HEK293 (cell line): ENCODE results near the gene NDE1.
A peak's percentile ranks its signal among the peaks of the same experiment; 100 is the strongest.

Source experiments
- EGR2 ChIP-seq: fragments of 450-650 bp; formaldehyde crosslinking; IDR thresholded peaks from 2 replicates; pipeline ENCODE4 v1.5.1; 2016; ENCODE audit warnings: low read depth, missing biosample characterization, missing genetic modification characterization
- FEZF1 ChIP-seq: fragments of 450-650 bp; formaldehyde crosslinking; IDR thresholded peaks from 2 replicates; pipeline ENCODE4 v1.5.1; 2016; ENCODE audit warnings: missing biosample characterization, missing genetic modification characterization
- GLIS2 ChIP-seq: fragments of 450-650 bp; formaldehyde crosslinking; IDR thresholded peaks from 2 replicates; pipeline ENCODE4 v1.5.1; 2016; ENCODE audit warnings: missing biosample characterization, missing genetic modification characterization
- HOXA7 ChIP-seq: sonication (generic); formaldehyde crosslinking; IDR thresholded peaks from 2 replicates; pipeline ENCODE4 v1.8.1; 2022; ENCODE audit warnings: missing genetic modification reagents, borderline replicate concordance
- HOXC10 ChIP-seq: sonication (generic); formaldehyde crosslinking; IDR thresholded peaks from 2 replicates; pipeline ENCODE4 v1.8.1; 2023; ENCODE audit warnings: mild to moderate bottlenecking, missing genetic modification reagents
- IKZF3 ChIP-seq: fragments of 450-650 bp; IDR thresholded peaks from 2 replicates; pipeline ENCODE4 v1.5.0; 2018; ENCODE audit warnings: missing biosample characterization, mild to moderate bottlenecking, missing genetic modification characterization, moderate library complexity
- KLF16 ChIP-seq: fragments of 450-650 bp; formaldehyde crosslinking; IDR thresholded peaks from 2 replicates; pipeline ENCODE4 v1.5.1; 2017; ENCODE audit warnings: missing biosample characterization, missing genetic modification characterization
- OSR2 ChIP-seq: fragments of 450-650 bp; formaldehyde crosslinking; IDR thresholded peaks from 2 replicates; pipeline ENCODE4 v1.5.1; 2016; ENCODE audit warnings: missing biosample characterization, missing genetic modification characterization
- SP7 ChIP-seq: fragments of 450-650 bp; formaldehyde crosslinking; IDR thresholded peaks from 2 replicates; pipeline ENCODE4 v1.5.1; 2016; ENCODE audit warnings: missing biosample characterization, missing genetic modification characterization
- ZBTB11 ChIP-seq: fragments of 450-650 bp; formaldehyde crosslinking; conservative IDR thresholded peaks from 2 replicates; pipeline ENCODE4 v1.5.1; 2016; ENCODE audit warnings: low read depth, missing biosample characterization, missing genetic modification characterization
- ZBTB7A ChIP-seq: fragments of 450-650 bp; formaldehyde crosslinking; IDR thresholded peaks from 2 replicates; pipeline ENCODE4 v1.5.1; 2016; ENCODE audit warnings: low read depth, missing biosample characterization, missing genetic modification characterization
- ZBTB8A ChIP-seq: fragments of 450-650 bp; formaldehyde crosslinking; IDR thresholded peaks from 2 replicates; pipeline ENCODE4 v1.5.1; 2016; ENCODE audit warnings: missing biosample characterization, missing genetic modification characterization
- ZFP69B ChIP-seq: fragments of 450-650 bp; formaldehyde crosslinking; IDR thresholded peaks from 2 replicates; pipeline ENCODE4 v1.5.1; 2016; ENCODE audit warnings: missing biosample characterization, missing genetic modification characterization
- ZIC2 ChIP-seq: fragments of 450-650 bp; formaldehyde crosslinking; IDR thresholded peaks from 2 replicates; pipeline ENCODE4 v1.5.1; 2016; ENCODE audit warnings: missing biosample characterization, missing genetic modification characterization
- ZNF169 ChIP-seq: fragments of 450-650 bp; formaldehyde crosslinking; IDR thresholded peaks from 2 replicates; pipeline ENCODE4 v1.5.1; 2016; ENCODE audit warnings: missing biosample characterization, missing genetic modification characterization
- ZNF175 ChIP-seq: fragments of 450-650 bp; formaldehyde crosslinking; IDR thresholded peaks from 2 replicates; pipeline ENCODE4 v1.5.1; 2016; ENCODE audit warnings: missing biosample characterization, missing genetic modification characterization
- ZNF2 ChIP-seq: fragments of 450-650 bp; formaldehyde crosslinking; IDR thresholded peaks from 2 replicates; pipeline ENCODE4 v1.5.1; 2016; ENCODE audit warnings: missing biosample characterization, missing genetic modification characterization
- ZNF24 ChIP-seq: fragments of 450-650 bp; formaldehyde crosslinking; IDR thresholded peaks from 2 replicates; pipeline ENCODE4 v1.5.1; 2016; ENCODE audit warnings: missing biosample characterization, missing genetic modification characterization
- ZNF341 ChIP-seq: fragments of 450-650 bp; formaldehyde crosslinking; IDR thresholded peaks from 2 replicates; pipeline ENCODE4; 2016; ENCODE audit warnings: low read depth, missing biosample characterization, missing genetic modification characterization
- ZNF433 ChIP-seq: fragments of 450-650 bp; formaldehyde crosslinking; IDR thresholded peaks from 2 replicates; pipeline ENCODE4 v1.5.1; 2016; ENCODE audit warnings: missing biosample characterization, missing genetic modification characterization, low read depth
- ZNF561 ChIP-seq: fragments of 450-650 bp; IDR thresholded peaks from 2 replicates; pipeline ENCODE4 v1.5.1; 2018; ENCODE audit warnings: missing biosample characterization, missing genetic modification characterization, borderline replicate concordance
- ZNF629 ChIP-seq: fragments of 450-650 bp; formaldehyde crosslinking; IDR thresholded peaks from 2 replicates; pipeline ENCODE4 v1.5.1; 2017; ENCODE audit warnings: missing biosample characterization, missing genetic modification characterization
- ZNF639 ChIP-seq: fragments of 450-650 bp; formaldehyde crosslinking; IDR thresholded peaks from 2 replicates; pipeline ENCODE4 v1.5.1; 2016; ENCODE audit warnings: missing biosample characterization, missing genetic modification characterization
- ZNF777 ChIP-seq: fragments of 450-650 bp; formaldehyde crosslinking; IDR thresholded peaks from 2 replicates; pipeline ENCODE4 v1.5.1; 2017; ENCODE audit warnings: missing biosample characterization, missing genetic modification characterization, borderline replicate concordance
- ZNF843 ChIP-seq: fragments of 450-650 bp; formaldehyde crosslinking; IDR thresholded peaks from 2 replicates; pipeline ENCODE4 v1.5.1; 2016; ENCODE audit warnings: missing biosample characterization, missing genetic modification characterization
- ZSCAN4 ChIP-seq: fragments of 450-650 bp; formaldehyde crosslinking; IDR thresholded peaks from 2 replicates; pipeline ENCODE4 v1.5.1; 2017; ENCODE audit warnings: missing biosample characterization, missing genetic modification characterization
- ZXDB ChIP-seq: fragments of 450-650 bp; formaldehyde crosslinking; IDR thresholded peaks from 2 replicates; pipeline ENCODE4 v1.5.1; 2016; ENCODE audit warnings: missing biosample characterization, missing genetic modification characterization
- TF ChIP-seq, protein P1 (sequence below): fragments of 450-650 bp; formaldehyde crosslinking; IDR thresholded peaks from 2 replicates; pipeline ENCODE4 v1.5.1; 2016; ENCODE audit warnings: missing biosample characterization, missing genetic modification characterization
- TF ChIP-seq, protein P2 (sequence below): fragments of 450-650 bp; formaldehyde crosslinking; IDR thresholded peaks from 2 replicates; pipeline ENCODE4 v1.5.1; 2016; ENCODE audit warnings: missing biosample characterization, missing genetic modification characterization

NDE1 gene

DNA sequence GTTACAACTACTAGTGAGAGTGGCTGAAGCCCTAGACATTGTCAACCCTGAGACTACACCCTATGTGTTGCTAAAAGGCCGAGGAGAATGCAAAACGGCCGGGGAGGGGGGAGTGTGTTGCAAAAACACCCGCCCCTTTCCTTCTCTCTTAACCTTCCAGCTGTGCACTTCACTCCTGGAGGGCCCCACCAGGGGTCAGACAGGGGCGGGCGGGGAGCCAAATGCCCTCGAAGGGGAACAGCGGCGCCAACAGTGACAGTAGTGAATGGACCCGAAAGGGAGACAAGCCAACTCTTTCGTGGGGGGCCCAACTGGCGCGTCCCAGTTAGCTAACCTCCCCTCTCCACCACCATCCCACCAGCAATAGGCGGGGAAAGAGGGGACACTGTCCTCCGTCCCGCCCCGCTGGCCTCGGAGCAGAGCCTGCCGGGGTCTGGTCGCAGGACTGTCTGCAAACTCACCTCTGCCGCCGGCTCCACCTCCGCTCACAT lies 7.4 kb upstream of the NDE1 start (continued):
- peak; percentile 98 for TF ChIP-seq ZFP69B (tag by site-specific recombination)
- peak; percentile 91 for TF ChIP-seq ZNF24 (tag by site-specific recombination)
- TF ChIP-seq ZNF169: no peak
- no peak for TF ChIP-seq HOXA7 (CRISPR knock-in tag)
- peak; percentile 52; the same call in 1 of the 2 replicates for TF ChIP-seq ZNF843 (tag by site-specific recombination)
- peak; percentile 44; the same call in 1 of the 2 replicates for TF ChIP-seq ZBTB7A (tag by site-specific recombination)
- peak; percentile 51; the same call in 1 of the 2 replicates for TF ChIP-seq ZNF777 (tag by site-specific recombination)
- TF ChIP-seq, protein P1, sequence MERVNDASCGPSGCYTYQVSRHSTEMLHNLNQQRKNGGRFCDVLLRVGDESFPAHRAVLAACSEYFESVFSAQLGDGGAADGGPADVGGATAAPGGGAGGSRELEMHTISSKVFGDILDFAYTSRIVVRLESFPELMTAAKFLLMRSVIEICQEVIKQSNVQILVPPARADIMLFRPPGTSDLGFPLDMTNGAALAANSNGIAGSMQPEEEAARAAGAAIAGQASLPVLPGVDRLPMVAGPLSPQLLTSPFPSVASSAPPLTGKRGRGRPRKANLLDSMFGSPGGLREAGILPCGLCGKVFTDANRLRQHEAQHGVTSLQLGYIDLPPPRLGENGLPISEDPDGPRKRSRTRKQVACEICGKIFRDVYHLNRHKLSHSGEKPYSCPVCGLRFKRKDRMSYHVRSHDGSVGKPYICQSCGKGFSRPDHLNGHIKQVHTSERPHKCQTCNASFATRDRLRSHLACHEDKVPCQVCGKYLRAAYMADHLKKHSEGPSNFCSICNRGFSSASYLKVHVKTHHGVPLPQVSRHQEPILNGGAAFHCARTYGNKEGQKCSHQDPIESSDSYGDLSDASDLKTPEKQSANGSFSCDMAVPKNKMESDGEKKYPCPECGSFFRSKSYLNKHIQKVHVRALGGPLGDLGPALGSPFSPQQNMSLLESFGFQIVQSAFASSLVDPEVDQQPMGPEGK (tag by site-specific recombination): peak; percentile 93; the same call in 1 of the 2 replicates
- TF ChIP-seq FEZF1 (tag by site-specific recombination): peak; percentile 83
- peak; percentile 61 for TF ChIP-seq IKZF3 (tag by site-specific recombination)
- 0 out of 2 replicates have a peak, but pooled peaks have one; percentile 20 for TF ChIP-seq OSR2 (tag by site-specific recombination)
- TF ChIP-seq ZNF341 (tag by site-specific recombination): peak; percentile 91
- TF ChIP-seq KLF16 (tag by site-specific recombination): peak; percentile 72; the same call in 1 of the 2 replicates
- TF ChIP-seq ZSCAN4 (tag by site-specific recombination): 0 out of 2 replicates have a peak, but pooled peaks have one; percentile 12
- TF ChIP-seq ZXDB: peak; percentile 66
- TF ChIP-seq ZNF175: no peak
- peak; percentile 36; the same call in 1 of the 2 replicates for TF ChIP-seq ZNF639 (tag by site-specific recombination)
- TF ChIP-seq ZBTB11 (tag by site-specific recombination): no peak; the same call in 1 of the 2 replicates
- peak; percentile 78 for TF ChIP-seq ZIC2
- TF ChIP-seq, protein P2, sequence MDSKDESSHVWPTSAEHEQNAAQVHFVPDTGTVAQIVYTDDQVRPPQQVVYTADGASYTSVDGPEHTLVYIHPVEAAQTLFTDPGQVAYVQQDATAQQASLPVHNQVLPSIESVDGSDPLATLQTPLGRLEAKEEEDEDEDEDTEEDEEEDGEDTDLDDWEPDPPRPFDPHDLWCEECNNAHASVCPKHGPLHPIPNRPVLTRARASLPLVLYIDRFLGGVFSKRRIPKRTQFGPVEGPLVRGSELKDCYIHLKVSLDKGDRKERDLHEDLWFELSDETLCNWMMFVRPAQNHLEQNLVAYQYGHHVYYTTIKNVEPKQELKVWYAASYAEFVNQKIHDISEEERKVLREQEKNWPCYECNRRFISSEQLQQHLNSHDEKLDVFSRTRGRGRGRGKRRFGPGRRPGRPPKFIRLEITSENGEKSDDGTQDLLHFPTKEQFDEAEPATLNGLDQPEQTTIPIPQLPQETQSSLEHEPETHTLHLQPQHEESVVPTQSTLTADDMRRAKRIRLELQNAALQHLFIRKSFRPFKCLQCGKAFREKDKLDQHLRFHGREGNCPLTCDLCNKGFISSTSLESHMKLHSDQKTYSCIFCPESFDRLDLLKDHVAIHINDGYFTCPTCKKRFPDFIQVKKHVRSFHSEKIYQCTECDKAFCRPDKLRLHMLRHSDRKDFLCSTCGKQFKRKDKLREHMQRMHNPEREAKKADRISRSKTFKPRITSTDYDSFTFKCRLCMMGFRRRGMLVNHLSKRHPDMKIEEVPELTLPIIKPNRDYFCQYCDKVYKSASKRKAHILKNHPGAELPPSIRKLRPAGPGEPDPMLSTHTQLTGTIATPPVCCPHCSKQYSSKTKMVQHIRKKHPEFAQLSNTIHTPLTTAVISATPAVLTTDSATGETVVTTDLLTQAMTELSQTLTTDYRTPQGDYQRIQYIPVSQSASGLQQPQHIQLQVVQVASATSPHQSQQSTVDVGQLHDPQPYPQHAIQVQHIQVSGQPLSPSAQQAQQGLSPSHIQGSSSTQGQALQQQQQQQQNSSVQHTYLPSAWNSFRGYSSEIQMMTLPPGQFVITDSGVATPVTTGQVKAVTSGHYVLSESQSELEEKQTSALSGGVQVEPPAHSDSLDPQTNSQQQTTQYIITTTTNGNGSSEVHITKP (tag by site-specific recombination): peak; percentile 100
- no peak for TF ChIP-seq HOXC10 (CRISPR knock-in tag)
- 0 out of 2 replicates have a peak, but pooled peaks have one; percentile 15 for TF ChIP-seq ZBTB8A
- no peak for TF ChIP-seq ZNF433 (tag by site-specific recombination)
- peak; percentile 75; the same call in 1 of the 2 replicates for TF ChIP-seq SP7 (tag by site-specific recombination)
- peak; percentile 25; the same call in 1 of the 2 replicates for TF ChIP-seq ZNF629
- 0 out of 2 replicates have a peak, but pooled peaks have one; percentile 21 for TF ChIP-seq ZNF2 (tag by site-specific recombination)
- peak; percentile 22; the same call in 1 of the 2 replicates for TF ChIP-seq EGR2 (tag by site-specific recombination)
- TF ChIP-seq ZNF561 (tag by site-specific recombination): peak; percentile 84; the same call in 1 of the 2 replicates
- TF ChIP-seq GLIS2 (tag by site-specific recombination): peak; percentile 89
